GM21619 (cell line): ENCODE measurements around the gene ATP5MK.
"Not testable (repeated sequence)": the region's sequence is repeated elsewhere in the genome, so short reads cannot be mapped to it uniquely, and the experiment has no call there.

ENCODE experiments used
- ATAC-seq: cut with Tn5 transposase; IDR thresholded peaks from one replicate; pipeline ENCODE4 v1.9.1; 2021; ENCODE audit not compliant: unreplicated experiment

The ATP5MK gene

DNA sequence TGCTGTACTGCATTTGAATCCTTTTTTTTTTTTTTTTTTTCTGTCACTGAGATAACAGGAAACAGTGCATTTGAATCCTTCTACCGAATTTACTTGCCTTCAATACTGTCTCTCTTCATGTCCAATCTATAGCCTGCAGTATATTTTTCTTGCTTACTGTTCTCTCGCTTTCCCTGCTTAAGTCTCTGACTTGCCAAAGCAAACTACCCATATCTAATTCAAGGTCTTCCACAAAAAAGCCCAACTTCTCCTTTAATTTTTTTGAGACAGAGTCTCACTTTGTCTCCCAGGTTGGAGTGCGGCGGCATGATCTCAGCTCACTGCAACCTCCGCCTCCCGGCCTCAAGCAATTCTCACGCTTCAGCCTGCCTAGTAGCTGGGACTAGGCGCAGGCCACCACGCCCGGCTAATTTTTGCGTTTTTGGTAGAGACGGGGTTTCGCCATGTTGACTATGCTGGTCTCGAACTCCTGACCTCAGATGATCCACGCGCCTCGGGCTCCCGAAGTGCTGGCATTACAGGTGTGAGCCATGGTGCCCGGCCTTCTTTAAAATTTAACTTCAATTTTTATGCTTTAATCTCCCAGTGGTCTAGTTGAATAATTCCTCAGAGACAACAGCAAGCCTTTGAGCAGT lies 1.0 kb upstream of the ATP5MK start:
- ATAC-seq = no peak

DNA sequence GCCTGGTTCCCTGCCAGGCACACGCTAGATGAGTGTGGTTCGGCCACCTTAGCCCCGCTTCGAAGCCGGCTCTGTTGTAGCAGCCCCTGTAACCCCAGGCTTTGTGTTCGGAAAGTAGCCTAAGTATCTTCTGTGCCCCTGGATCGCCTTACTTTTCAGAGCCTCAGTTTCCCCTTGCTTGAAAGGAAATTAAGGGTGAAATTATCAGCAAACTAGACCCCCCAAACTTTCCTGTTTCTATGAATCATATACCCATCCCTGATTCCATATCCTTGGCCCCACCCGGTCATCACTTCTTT lies 463 bp upstream of the ATP5MK start:
- ATAC-seq = no peak

DNA sequence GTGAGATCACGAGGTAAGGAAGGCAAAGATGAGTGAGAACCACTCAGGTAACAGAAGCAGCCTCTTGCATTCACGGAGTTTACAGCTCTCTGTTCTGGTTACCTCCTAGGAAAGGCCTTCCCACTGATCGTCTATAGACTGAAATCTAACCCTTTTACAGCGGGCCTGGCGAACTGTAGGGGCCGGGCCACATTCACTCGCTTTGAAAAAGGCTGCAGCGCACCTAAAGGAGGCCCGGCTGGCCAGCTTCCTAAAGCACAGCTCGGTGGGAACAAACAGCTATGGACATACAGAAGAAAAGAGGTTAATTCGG lies 565 bp downstream of the ATP5MK start:
- no peak for ATAC-seq

DNA sequence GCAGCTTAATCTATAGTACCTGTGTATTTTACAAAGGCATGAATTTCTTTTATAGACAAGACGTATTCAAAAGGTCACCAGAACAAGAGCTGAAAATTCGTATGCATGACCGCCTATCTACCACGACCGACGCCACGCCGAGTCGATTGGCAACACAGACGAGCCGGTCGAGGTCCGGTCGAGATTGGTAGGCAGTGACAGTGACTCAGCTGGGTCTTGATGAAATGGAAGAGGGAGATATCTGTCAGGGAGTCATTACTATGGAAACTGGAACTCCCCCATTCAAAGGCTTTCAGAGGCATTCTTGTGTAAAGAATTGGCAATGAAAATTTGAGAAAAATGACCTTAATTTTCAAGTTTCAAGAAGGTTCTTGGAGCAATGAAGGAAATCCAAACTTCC lies 2.1 kb downstream of the ATP5MK start:
- ATAC-seq = no peak

DNA sequence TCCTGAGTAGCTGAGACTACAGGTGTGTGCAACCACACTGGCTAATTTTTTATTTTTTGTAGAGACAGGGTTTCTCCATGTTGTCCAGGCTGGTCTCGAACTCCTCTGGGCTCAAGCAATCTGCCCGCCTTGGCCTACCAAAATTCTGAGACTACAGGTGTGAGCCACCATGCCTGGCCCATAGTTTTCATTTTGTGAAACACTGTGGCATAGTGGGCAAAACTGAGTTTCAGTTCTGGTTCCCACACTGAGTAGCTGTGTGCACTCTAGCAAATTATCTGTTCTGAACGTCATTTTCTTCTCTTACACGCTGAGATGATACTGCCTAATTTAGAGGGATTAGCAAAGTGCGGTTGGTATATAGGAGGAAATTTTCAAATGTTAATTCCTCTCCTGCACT lies 13.5 kb downstream of the ATP5MK start:
- ATAC-seq = no peak

DNA sequence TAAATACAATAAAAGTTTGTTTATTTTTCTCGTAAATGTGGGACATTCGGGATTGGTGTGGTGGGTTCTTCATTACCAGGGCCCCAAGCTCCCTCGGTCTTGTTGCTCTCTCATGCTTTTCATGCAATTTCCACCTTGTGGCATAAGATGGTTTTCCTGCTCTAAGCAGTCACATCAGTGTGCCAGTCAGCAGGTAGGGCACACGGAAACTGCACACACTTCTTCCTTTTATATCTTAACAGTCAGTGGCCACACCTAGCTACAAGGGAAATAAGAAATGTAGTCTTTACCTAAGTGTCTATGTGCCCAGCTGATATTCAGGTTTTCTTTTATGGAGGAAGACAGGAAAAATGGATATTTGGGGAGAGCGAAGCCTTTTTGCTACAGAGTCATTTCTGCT lies 22.0 kb downstream of the ATP5MK start:
- no peak for ATAC-seq

DNA sequence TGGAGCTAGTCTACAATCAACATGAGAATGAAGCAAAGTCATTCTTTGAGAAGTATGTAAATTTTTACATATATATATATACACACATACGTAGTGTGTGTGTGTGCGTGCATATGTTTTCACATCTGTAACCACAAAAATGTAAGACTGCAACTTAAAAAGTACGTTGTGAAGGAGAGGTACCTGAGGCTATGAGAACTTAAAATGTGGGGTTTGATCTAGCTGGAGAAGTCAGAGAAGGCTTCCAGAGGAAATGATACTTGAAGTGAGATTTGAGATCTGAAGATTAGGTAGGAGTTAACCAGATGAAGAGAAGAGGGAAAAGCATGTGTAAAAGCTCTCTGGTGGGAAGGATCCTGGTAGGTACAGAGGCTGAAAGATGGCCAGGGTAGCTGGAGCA lies 22.7 kb downstream of the ATP5MK start:
- no peak for ATAC-seq

DNA sequence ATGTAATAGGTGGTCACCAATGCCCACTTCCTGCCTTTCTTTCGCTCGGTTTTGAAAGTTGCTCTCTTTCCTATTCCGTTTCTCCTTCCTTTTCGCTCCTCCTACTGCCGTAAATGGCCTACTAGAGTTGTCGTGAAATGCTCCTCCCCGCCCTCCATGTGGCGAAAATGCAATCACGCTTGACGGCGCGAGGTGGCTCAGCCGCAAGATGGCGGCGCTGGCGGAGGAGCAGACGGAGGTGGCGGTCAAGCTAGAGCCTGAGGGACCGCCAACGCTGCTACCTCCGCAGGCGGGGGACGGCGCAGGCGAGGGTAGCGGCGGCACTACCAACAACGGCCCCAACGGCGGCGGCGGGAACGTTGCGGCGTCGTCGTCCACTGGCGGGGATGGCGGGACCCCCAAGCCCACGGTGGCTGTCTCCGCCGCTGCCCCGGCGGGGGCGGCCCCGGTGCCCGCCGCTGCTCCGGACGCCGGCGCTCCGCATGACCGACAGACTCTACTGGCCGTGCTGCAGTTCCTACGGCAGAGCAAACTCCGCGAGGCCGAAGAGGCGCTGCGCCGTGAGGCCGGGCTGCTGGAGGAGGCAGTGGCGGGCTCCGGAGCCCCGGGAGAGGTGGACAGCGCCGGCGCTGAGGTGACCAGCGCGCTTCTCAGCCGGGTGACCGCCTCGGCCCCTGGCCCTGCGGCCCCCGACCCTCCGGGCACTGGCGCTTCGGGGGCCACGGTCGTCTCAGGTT lies 28.3 kb downstream of the ATP5MK start, which contains the start of gene TAF5:
TAF5 (plus strand) TSS at position 195 of the 737 bp plus-strand sequence; CDS start at position 209, 14 bp downstream.
- ATAC-seq = peak; percentile 55

DNA sequence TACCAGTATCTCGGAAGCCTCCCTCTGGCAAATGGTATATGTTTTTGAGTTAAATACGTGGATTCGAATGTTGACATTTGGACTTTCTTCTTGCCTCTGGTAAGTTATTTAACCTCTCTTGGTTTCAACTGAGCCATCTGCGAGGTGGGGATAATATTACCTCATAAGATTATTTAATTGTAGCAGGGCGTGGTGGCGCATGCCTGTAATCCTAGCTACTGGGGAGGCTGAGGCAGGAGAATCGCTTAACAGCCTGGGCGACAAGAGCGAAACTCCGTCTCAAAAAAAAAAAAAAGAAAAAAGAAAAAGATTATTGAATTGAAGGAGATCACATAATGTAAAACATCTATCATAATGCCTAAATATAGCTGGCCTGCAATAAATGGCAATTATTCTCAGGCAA lies 28.9 kb downstream of the ATP5MK start:
- no peak for ATAC-seq

DNA sequence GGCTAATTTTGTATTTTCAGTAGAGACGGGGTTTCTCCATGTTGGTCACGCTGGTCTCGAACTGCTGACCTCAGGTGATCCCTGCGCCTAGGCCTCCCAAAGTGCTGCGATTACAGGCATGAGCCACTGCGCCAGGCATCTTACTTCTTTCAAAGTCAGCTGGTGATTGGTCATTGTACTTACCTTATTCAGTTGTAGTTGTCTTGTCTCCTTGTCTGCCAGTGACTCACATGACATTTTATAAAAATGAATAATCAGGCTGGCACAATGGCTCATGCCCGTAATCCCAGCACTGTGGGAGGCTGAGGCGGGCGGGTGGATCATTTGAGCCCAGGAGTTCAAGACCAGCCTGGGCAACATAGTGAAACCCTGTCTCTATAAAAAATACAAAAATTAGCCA lies 35.5 kb downstream of the ATP5MK start:
- ATAC-seq = not testable (repeated sequence)

DNA sequence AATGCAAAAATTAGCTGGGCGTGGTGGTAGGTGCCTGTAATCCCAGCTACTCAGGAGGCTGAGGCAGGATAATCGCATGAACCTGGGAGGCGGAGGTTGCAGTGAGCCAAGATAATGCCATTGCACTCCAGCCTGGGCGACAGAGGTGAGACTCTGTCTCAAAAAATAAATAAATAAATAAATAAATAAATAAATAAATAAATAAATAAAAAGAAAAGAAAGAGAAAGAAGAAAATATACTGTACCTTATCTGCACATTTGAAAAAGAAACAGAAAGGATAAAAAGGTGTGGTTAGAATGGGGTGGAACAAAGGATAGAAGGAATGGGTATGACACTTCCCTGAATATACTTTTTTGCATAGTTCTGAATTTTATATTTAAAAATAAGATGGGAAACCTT lies 36.8 kb downstream of the ATP5MK start:
- ATAC-seq = not testable (repeated sequence)

DNA sequence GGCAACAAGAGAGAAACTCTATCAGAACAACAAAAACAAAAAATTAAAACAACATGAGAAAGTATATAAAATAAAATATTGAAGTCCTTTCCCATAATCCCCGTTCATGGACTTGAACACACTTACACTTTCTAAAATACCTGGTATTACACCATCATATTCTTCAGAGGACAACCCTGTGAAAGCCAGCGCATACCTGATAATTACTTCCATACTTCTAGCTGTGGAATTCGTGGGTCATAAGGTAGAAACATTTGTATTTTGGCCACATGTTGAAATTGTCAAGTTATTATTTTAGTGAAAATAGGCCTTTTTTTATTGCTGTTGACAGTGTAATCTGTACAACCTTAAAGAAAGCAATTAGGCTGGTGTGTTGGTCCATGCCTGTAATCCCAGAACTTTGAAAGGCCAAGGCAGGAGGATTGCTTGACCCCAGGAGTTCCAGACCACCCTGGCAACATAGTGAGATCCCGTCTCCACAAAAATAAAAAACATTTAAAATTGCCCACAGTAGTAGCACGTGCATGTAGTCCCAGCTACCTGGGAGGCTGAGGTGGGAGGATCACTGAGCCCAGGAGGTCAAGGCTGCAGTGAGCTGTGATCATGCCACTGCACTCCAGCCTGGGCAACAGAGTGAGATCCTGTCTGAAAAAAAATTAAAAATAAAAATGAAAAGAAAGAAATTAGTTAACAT lies 40.2 kb downstream of the ATP5MK start:
- no peak for ATAC-seq

DNA sequence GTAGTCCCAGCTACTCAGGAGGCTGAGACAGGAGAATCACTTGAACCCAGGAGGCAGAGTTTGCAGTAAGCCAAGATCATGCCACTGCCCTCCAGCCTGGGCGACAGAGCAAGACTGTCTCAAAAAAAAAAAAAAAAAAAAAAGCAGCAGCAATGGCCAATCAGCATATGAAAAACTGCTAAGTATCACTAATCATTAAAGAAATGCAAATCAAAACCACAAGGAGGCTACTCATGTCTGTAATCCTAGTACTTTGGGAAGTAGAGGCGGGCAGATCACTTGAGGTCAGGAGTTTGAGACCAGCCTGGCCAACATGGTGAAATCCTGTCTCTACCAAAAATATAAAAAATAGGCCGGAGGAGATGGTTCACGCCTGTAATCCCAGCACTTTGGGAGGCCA lies 41.7 kb downstream of the ATP5MK start:
- ATAC-seq = not testable (repeated sequence)

DNA sequence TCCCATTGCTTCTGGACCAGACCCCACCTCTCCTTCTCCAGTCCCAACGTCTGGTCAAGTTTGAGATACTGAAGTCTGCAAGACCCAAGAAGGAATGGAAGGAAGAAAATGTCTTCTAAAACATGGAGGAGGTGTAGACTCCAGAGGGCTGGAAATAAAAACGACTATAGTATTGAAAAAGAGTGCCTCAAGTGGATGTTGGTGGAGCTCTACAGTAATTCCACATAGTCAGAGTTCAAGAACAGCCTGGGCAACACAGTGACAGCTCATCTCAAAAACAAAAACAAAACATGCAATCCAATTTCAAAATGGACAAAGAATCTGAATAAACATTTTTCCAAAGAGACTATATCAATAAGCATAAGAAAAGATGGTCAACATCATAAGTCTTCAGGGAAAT lies 43.0 kb downstream of the ATP5MK start:
- no peak for ATAC-seq

DNA sequence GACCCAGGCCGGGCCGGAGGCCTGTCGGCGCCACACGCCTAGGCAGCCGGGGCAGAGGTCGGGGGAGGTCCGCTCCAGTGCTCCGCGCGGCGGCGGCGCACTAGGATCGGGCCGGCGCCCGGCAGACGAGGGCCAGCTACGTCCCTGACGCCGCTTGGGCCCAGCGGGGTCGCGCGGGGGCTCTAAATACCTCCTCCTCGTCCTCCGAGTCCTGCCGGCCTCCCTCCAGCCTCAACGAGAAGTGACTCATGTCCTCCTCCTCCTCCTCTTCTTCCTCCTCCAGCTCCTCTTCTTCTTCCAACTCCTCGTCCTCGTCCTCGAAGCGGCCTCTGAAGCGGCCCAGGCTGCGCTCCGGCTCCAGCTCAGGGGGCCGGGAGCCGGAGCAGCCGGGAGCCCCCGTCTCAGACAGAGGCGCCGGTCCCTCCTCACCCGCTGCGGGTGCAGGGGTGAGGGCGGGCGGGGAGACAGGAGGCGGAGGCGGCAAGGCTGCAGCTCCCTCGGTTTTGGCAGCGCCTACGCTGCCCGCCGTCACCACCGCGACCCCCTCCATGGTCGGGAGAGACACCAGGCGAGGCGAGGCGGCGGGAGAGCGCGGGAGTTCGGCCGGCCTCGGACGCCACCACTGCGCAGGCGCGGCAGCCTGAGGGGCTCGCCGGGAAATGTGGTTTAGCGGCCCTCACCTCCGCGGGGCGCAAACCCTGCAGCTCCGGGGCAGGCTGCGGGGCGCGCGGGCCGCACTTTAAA lies 45.6 kb downstream of the ATP5MK start, which contains the start of gene PCGF6:
PCGF6 (minus strand) TSS at position 624 of the 744 bp plus-strand sequence; CDS start at position 550, 74 bp downstream.
- peak; percentile 70 for ATAC-seq

DNA sequence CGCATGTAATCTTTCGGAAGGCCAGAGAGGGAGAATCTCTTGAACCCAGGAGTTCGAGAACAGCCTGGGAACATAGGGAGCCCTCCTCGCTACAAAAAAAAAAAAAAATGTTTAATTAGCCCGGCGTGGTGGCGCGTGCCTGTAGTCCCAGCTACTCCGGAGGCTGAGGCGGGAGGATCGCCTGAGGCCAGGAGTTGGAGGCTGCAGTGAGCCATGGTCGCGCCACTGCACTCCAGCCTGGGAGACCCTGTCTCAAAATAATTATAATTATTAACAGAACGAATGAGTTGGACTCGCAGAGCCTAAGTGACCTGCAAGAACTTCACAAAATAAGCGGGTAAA lies 46.1 kb downstream of the ATP5MK start:
- no peak for ATAC-seq
